Stomach smooth muscle (tissue), 2 donors: ENCODE data around the gene SUGP1.

Experiments
- H3K27ac ChIP-seq: one replicate; pipeline ENCODE4 v1.7.0; 2013; ENCODE audit warnings: mild to moderate bottlenecking, low read length, inconsistent platforms
- H3K27me3 ChIP-seq, 2 donors: one replicate each; pipeline ENCODE4 v1.7.0; 2013; ENCODE audit warnings: low read length in 2 of 2; ENCODE audit not compliant: insufficient read depth in 2 of 2, control insufficient read depth in 1 of 2
- H3K36me3 ChIP-seq, 2 donors: one replicate each; pipeline ENCODE4 v1.7.0; 2013; ENCODE audit warnings: low read length in 2 of 2; ENCODE audit not compliant: control insufficient read depth in 2 of 2, insufficient read depth in 2 of 2
- H3K4me1 ChIP-seq: one replicate; pipeline ENCODE4 v1.7.0; 2013; ENCODE audit warnings: low read length; ENCODE audit not compliant: control insufficient read depth, insufficient read depth
- H3K4me3 ChIP-seq, 2 donors: one replicate each; pipeline ENCODE4 v1.7.0; 2013; ENCODE audit warnings: low read length in 2 of 2
- H3K9ac ChIP-seq, 2 donors: one replicate each; pipeline ENCODE4 v1.7.0; 2013; ENCODE audit warnings: low read length in 2 of 2, mild to moderate bottlenecking in 1 of 2
- H3K9me3 ChIP-seq, 2 donors: one replicate each; pipeline ENCODE4 v1.7.0; 2013; ENCODE audit warnings: low read length in 2 of 2; ENCODE audit not compliant: control insufficient read depth in 2 of 2
- donor health status: healthy.
- donor health status: Pancreatic carcinoma.

The SUGP1 gene

GRCh38 chr19:19341026-19341425, 20.7 kb upstream of the SUGP1 start:
- Histone ChIP-seq H3K4me1 (peaks cover 4% of the 10 kb centered on the region), H3K9me3 (no peaks in the 10 kb centered on the region), H3K27me3 (no peaks in the 10 kb centered on the region), H3K9ac (no peak overlapping the region), H3K36me3 (peaks cover 54 to 76% of the 10 kb centered on the region in 2 donors), H3K27ac (no peak overlapping the region), H3K4me3 (no peak overlapping the region)

- Histone ChIP-seq H3K9ac (no peak overlapping the region), H3K27ac (no peak overlapping the region), H3K4me3 (no peak overlapping the region), H3K27me3 (no peaks in the 10 kb centered on the region), H3K4me1 (peaks cover 7% of the 10 kb centered on the region), H3K9me3 (no peaks in the 10 kb centered on the region), H3K36me3 (peaks cover 39 to 68% of the 10 kb centered on the region in 2 donors)
Observed at GRCh38 chr19:19338082-19338481, 17.8 kb upstream of the SUGP1 start.

- Histone ChIP-seq H3K9ac (no peak overlapping the region), H3K9me3 (no peaks in the 10 kb centered on the region), H3K4me3 (no peak overlapping the region), H3K27ac (no peak overlapping the region), H3K27me3 (no peaks in the 10 kb centered on the region), H3K36me3 (peaks cover 39 to 65% of the 10 kb centered on the region in 2 donors), H3K4me1 (peaks cover 3% of the 10 kb centered on the region)
Observed at GRCh38 chr19:19337120-19337519, 16.8 kb upstream of the SUGP1 start.

GRCh38 chr19:19336597-19336996, 16.3 kb upstream of the SUGP1 start:
- Histone ChIP-seq H3K27ac (no peak overlapping the region), H3K36me3 (peaks cover 43 to 65% of the 10 kb centered on the region in 2 donors), H3K9ac (no peak overlapping the region), H3K9me3 (no peaks in the 10 kb centered on the region), H3K27me3 (no peaks in the 10 kb centered on the region), H3K4me1 (peaks cover 3% of the 10 kb centered on the region), H3K4me3 (no peak overlapping the region)

GRCh38 chr19:19335408-19336158, 15.3 kb upstream of the SUGP1 start:
- Histone ChIP-seq H3K27me3 (no peaks in the 10 kb centered on the region), H3K9ac (no peak overlapping the region), H3K36me3 (peaks cover 37 to 60% of the 10 kb centered on the region in 2 donors), H3K4me1 (peaks cover 3% of the 10 kb centered on the region), H3K4me3 (no peak overlapping the region), H3K27ac (no peak overlapping the region), H3K9me3 (no peaks in the 10 kb centered on the region)

GRCh38 chr19:19334989-19335344, 14.7 kb upstream of the SUGP1 start:
- peaks cover 3% of the 10 kb centered on the region for H3K4me1 ChIP-seq
- peaks cover 37 to 61% of the 10 kb centered on the region in 2 donors for H3K36me3 ChIP-seq
- no peak overlapping the region for H3K9ac ChIP-seq
- no peaks in the 10 kb centered on the region for H3K27me3 ChIP-seq
- no peaks in the 10 kb centered on the region for H3K9me3 ChIP-seq
- H3K4me3 ChIP-seq: no peak overlapping the region
- H3K27ac ChIP-seq: no peak overlapping the region

- no peak overlapping the region for H3K4me3 ChIP-seq
- H3K36me3 ChIP-seq: peaks cover 39 to 61% of the 10 kb centered on the region in 2 donors
- H3K4me1 ChIP-seq: peaks cover 3% of the 10 kb centered on the region
- H3K27me3 ChIP-seq: no peaks in the 10 kb centered on the region
- H3K9ac ChIP-seq: no peak overlapping the region
- H3K9me3 ChIP-seq: no peaks in the 10 kb centered on the region
- H3K27ac ChIP-seq: no peak overlapping the region
Observed at GRCh38 chr19:19334063-19334988, 14.0 kb upstream of the SUGP1 start.

- no peaks in the 10 kb centered on the region for H3K27me3 ChIP-seq
- no peak overlapping the region for H3K4me3 ChIP-seq
- H3K9ac ChIP-seq: no peak overlapping the region
- H3K27ac ChIP-seq: no peak overlapping the region
- H3K4me1 ChIP-seq: no peaks in the 10 kb centered on the region
- H3K36me3 ChIP-seq: peaks cover 15 to 39% of the 10 kb centered on the region in 2 donors
- H3K9me3 ChIP-seq: no peaks in the 10 kb centered on the region
Observed at GRCh38 chr19:19329126-19329525, 8.8 kb upstream of the SUGP1 start.

- no peak overlapping the region for H3K9ac ChIP-seq
- no peak overlapping the region for H3K4me3 ChIP-seq
- no peak overlapping the region for H3K27ac ChIP-seq
- no peaks in the 10 kb centered on the region for H3K27me3 ChIP-seq
- peaks cover 19 to 41% of the 10 kb centered on the region in 2 donors for H3K36me3 ChIP-seq
- H3K9me3 ChIP-seq: no peaks in the 10 kb centered on the region
- no peaks in the 10 kb centered on the region for H3K4me1 ChIP-seq
Observed at GRCh38 chr19:19327672-19328071, 7.4 kb upstream of the SUGP1 start.

GRCh38 chr19:19324059-19324770, 3.9 kb upstream of the SUGP1 start:
- no peak overlapping the region for H3K9ac ChIP-seq
- H3K27me3 ChIP-seq: no peaks in the 10 kb centered on the region
- H3K36me3 ChIP-seq: peaks cover 9 to 24% of the 10 kb centered on the region in 2 donors
- H3K4me3 ChIP-seq: no peak overlapping the region
- no peak overlapping the region for H3K27ac ChIP-seq
- peaks cover 21% of the 10 kb centered on the region for H3K4me1 ChIP-seq
- no peaks in the 10 kb centered on the region for H3K9me3 ChIP-seq
